HEK293T (cell line): ENCODE measurements around the gene SDHC.

Experiments used
- CTBP1 ChIP-seq: fragments of 450-650 bp; IDR thresholded peaks from 2 replicates; pipeline ENCODE4 v1.6.1; 2016; ENCODE audit warnings: borderline replicate concordance
- ELF4 ChIP-seq: fragments of 450-650 bp; IDR thresholded peaks from 2 replicates; pipeline ENCODE4 v1.6.1; 2017; ENCODE audit warnings: antibody characterized with exemption
- FOXA1 ChIP-seq: fragments of 450-650 bp; IDR thresholded peaks from 2 replicates; pipeline ENCODE4 v1.6.1; 2016; ENCODE audit warnings: mild to moderate bottlenecking
- SUZ12 ChIP-seq: fragments of 450-650 bp; IDR thresholded peaks from 2 replicates; pipeline ENCODE4 v1.6.1; 2016; ENCODE audit warnings: mild to moderate bottlenecking

DNA sequence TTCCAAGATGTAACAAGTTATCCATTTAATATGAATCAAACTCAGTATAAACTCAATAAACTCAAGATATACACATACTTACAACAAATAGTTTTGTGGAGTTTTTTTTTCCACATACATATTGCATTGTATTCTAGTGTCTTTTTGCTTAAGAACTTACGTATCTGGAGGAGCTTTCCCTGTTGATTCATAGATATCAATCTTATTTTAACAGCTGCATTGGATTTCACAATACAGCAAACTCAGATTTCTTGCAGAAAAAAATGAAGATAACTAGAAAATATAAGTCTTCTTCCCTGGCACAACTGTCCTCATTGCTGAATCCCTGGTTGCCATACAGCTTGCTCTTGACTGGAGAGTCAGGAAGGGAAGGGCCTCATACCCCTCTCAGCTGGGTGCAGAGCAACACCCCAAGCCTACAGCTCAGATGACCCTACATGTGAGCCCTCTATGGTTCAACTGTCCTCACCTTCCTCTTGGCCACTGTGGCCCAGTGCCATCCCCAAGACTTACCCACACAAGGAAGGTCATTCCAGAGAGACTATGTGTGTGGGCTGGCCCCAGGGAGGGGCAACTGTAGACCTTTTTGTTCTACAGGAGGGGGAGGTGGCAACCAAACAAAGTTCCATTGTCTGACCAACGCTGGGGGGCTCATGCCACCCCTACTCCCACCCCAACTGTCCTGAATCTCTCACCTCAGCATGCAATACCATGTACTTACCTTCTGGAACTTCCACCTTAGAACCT, 6.1 kb upstream of the SDHC start:
- no peak for TF ChIP-seq ELF4
- TF ChIP-seq SUZ12 = no peak
- TF ChIP-seq CTBP1 = no peak
- no peak for TF ChIP-seq FOXA1
